HEK293 (cell line): Measurements from ENCODE around the gene DNAJA3.

Source experiments
- CTCF ChIA-PET: fragments of 350-600 bp; formaldehyde crosslinking; extraction: SDS; loops from one replicate; lab custom pipeline; 2021; ENCODE audit warnings: antibody characterized with exemption; lab: Yijun Ruan, JAX
- POLR2A ChIA-PET: fragments of 300-600 bp; formaldehyde crosslinking; extraction: SDS; loops from one replicate; lab custom pipeline; 2020; ENCODE audit warnings: antibody characterized with exemption, inconsistent platforms; lab: Yijun Ruan, JAX
- H3K27ac ChIP-seq: fragments of 200-500 bp; sonication (Bioruptor generic); 2 replicates; pipeline ENCODE4 v1.5.1; 2014; ENCODE audit warnings: low read depth, low read length, control low read depth, inconsistent platforms; ENCODE audit errors: extremely low read depth
- H3K36me3 ChIP-seq, 2 experiments: fragments of 200-500 bp in 1 of 2; sonication (Bioruptor generic) in 1 of 2; 1 replicate in 1 of 2; 2 replicates in 1 of 2; pipeline ENCODE4 v1.5.1; 2014 to 2017; ENCODE audit warnings: inconsistent platforms in 2 of 2, low read length in 2 of 2; ENCODE audit not compliant: control insufficient read depth in 2 of 2, insufficient read depth in 1 of 2
- H3K4me1 ChIP-seq: fragments of 200-500 bp; sonication (Bioruptor generic); 2 replicates; pipeline ENCODE4 v1.5.1; 2014; ENCODE audit warnings: mild to moderate bottlenecking, low read length, inconsistent platforms; ENCODE audit not compliant: control insufficient read depth, insufficient read depth
- H3K4me3 ChIP-seq: 2 replicates; pipeline ENCODE4 v1.5.1; 2011; ENCODE audit warnings: low read depth, mild to moderate bottlenecking, control low read depth, low read length, moderate library complexity
- H3K9me3 ChIP-seq: fragments of 200-500 bp; sonication (Bioruptor generic); 2 replicates; pipeline ENCODE4 v1.5.1; 2014; ENCODE audit warnings: low read depth, low read length, inconsistent platforms; ENCODE audit not compliant: control insufficient read depth, insufficient read depth
- FEZF1 ChIP-seq: fragments of 450-650 bp; formaldehyde crosslinking; IDR thresholded peaks from 2 replicates; pipeline ENCODE4 v1.5.1; 2016; ENCODE audit warnings: missing biosample characterization, missing genetic modification characterization
- GLIS2 ChIP-seq: fragments of 450-650 bp; formaldehyde crosslinking; IDR thresholded peaks from 2 replicates; pipeline ENCODE4 v1.5.1; 2016; ENCODE audit warnings: missing biosample characterization, missing genetic modification characterization
- ZFP69B ChIP-seq: fragments of 450-650 bp; formaldehyde crosslinking; IDR thresholded peaks from 2 replicates; pipeline ENCODE4 v1.5.1; 2016; ENCODE audit warnings: missing biosample characterization, missing genetic modification characterization
- ZNF146 ChIP-seq: fragments of 450-650 bp; formaldehyde crosslinking; IDR thresholded peaks from 2 replicates; pipeline ENCODE4 v1.5.1; 2016; ENCODE audit warnings: missing biosample characterization, missing genetic modification characterization
- ZNF529 ChIP-seq: fragments of 450-650 bp; formaldehyde crosslinking; IDR thresholded peaks from 2 replicates; pipeline ENCODE4 v1.5.1; 2017; ENCODE audit warnings: missing genetic modification characterization, missing biosample characterization; ENCODE audit not compliant: insufficient replicate concordance
- ZNF555 ChIP-seq: fragments of 450-650 bp; formaldehyde crosslinking; conservative IDR thresholded peaks from 2 replicates; pipeline ENCODE4 v1.5.1; 2017; ENCODE audit warnings: missing biosample characterization, mild to moderate bottlenecking, missing genetic modification characterization, inconsistent platforms
- ZNF791 ChIP-seq: fragments of 450-650 bp; formaldehyde crosslinking; IDR thresholded peaks from 2 replicates; pipeline ENCODE4 v1.5.1; 2016; ENCODE audit warnings: missing biosample characterization, missing genetic modification characterization
- TF ChIP-seq, protein P1 (sequence below): fragments of 450-650 bp; IDR thresholded peaks from 2 replicates; pipeline ENCODE4 v1.5.1; 2018; ENCODE audit warnings: missing biosample characterization, mild to moderate bottlenecking, missing genetic modification characterization
- TF ChIP-seq, protein P2 (sequence below): fragments of 450-650 bp; formaldehyde crosslinking; IDR thresholded peaks from 2 replicates; pipeline ENCODE4 v1.5.1; 2016; ENCODE audit warnings: missing biosample characterization, missing genetic modification characterization, borderline replicate concordance
- TF ChIP-seq, protein P3 (sequence below): fragments of 450-650 bp; formaldehyde crosslinking; IDR thresholded peaks from 2 replicates; pipeline ENCODE4 v1.5.1; 2016; ENCODE audit warnings: missing biosample characterization, missing genetic modification characterization
- TF ChIP-seq, protein P4 (sequence below): fragments of 450-650 bp; formaldehyde crosslinking; IDR thresholded peaks from 2 replicates; pipeline ENCODE4 v1.5.1; 2017; ENCODE audit warnings: missing biosample characterization, missing genetic modification characterization
- TF ChIP-seq, protein P5 (sequence below): fragments of 450-650 bp; formaldehyde crosslinking; IDR thresholded peaks from 2 replicates; pipeline ENCODE4 v1.5.1; 2016; ENCODE audit warnings: missing biosample characterization, missing genetic modification characterization

Gene DNAJA3

DNA sequence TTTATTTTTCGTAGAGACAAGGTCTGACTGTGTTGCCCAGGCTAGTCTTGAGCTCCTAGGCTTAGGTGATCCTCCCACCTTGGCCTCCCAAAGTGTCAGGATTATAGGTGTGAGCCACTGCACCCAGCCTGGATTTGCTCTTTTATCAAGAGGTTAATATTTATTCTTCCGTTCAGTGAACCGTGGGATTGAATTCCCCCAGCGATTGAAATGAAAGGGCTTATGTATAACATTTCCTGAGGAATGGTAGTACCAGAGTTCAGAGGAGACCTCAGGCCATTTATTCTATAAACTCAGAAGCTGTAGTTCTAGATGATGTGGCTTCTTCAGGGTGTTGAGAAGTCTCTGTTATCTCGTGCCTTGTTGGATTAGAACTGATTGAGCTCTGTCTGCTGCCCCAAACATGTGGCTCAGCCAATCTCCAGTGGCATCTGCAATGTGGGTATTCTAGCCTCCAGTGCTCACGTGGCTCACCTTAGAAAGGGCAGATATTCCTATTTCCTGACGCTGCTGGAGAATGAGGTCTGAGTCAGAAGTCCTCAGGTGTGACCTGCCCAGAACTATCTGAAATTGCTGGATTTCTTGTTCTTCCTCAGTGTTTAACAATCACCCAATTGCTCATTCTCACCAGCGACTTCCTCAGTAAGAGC is 73.0 kb downstream of the DNAJA3 start:
- ChIA-PET POLR2A (no interaction called here), CTCF (interaction anchor here (0.7 to 1.1 kb wide), 3 partner anchors 11 to 454 kb away, joined by 5 to 8 read pairs (median 5); no protein-coding TSS in a partner anchor)
- no peaks in the 10 kb centered on the region for H3K9me3 ChIP-seq
- H3K36me3 ChIP-seq = no peaks in the 10 kb centered on the region; a peak in 1 of 3 replicates
- 0 out of 2 replicates have a peak, but pooled peaks cover 3% of the 10 kb centered on the region for H3K4me1 ChIP-seq
- TF ChIP-seq, protein P1, sequence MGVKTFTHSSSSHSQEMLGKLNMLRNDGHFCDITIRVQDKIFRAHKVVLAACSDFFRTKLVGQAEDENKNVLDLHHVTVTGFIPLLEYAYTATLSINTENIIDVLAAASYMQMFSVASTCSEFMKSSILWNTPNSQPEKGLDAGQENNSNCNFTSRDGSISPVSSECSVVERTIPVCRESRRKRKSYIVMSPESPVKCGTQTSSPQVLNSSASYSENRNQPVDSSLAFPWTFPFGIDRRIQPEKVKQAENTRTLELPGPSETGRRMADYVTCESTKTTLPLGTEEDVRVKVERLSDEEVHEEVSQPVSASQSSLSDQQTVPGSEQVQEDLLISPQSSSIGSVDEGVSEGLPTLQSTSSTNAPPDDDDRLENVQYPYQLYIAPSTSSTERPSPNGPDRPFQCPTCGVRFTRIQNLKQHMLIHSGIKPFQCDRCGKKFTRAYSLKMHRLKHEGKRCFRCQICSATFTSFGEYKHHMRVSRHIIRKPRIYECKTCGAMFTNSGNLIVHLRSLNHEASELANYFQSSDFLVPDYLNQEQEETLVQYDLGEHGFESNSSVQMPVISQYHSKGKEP (tag by site-specific recombination) = no peak
- no peak for TF ChIP-seq ZNF555 (tag by site-specific recombination)
- TF ChIP-seq ZNF791 (tag by site-specific recombination) = no peak
- TF ChIP-seq, protein P2, sequence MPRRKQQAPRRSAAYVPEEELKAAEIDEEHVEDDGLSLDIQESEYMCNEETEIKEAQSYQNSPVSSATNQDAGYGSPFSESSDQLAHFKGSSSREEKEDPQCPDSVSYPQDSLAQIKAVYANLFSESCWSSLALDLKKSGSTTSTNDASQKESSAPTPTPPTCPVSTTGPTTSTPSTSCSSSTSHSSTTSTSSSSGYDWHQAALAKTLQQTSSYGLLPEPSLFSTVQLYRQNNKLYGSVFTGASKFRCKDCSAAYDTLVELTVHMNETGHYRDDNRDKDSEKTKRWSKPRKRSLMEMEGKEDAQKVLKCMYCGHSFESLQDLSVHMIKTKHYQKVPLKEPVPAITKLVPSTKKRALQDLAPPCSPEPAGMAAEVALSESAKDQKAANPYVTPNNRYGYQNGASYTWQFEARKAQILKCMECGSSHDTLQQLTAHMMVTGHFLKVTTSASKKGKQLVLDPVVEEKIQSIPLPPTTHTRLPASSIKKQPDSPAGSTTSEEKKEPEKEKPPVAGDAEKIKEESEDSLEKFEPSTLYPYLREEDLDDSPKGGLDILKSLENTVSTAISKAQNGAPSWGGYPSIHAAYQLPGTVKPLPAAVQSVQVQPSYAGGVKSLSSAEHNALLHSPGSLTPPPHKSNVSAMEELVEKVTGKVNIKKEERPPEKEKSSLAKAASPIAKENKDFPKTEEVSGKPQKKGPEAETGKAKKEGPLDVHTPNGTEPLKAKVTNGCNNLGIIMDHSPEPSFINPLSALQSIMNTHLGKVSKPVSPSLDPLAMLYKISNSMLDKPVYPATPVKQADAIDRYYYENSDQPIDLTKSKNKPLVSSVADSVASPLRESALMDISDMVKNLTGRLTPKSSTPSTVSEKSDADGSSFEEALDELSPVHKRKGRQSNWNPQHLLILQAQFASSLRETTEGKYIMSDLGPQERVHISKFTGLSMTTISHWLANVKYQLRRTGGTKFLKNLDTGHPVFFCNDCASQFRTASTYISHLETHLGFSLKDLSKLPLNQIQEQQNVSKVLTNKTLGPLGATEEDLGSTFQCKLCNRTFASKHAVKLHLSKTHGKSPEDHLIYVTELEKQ = no peak
- TF ChIP-seq, protein P3, sequence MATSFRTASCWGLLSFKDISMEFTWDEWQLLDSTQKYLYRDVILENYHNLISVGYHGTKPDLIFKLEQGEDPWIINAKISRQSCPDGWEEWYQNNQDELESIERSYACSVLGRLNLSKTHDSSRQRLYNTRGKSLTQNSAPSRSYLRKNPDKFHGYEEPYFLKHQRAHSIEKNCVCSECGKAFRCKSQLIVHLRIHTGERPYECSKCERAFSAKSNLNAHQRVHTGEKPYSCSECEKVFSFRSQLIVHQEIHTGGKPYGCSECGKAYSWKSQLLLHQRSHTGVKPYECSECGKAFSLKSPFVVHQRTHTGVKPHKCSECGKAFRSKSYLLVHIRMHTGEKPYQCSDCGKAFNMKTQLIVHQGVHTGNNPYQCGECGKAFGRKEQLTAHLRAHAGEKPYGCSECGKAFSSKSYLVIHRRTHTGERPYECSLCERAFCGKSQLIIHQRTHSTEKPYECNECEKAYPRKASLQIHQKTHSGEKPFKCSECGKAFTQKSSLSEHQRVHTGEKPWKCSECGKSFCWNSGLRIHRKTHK (tag by site-specific recombination) = no peak
- TF ChIP-seq ZNF529 (tag by site-specific recombination) = no peak
- no peak for TF ChIP-seq GLIS2
- TF ChIP-seq, protein P4, sequence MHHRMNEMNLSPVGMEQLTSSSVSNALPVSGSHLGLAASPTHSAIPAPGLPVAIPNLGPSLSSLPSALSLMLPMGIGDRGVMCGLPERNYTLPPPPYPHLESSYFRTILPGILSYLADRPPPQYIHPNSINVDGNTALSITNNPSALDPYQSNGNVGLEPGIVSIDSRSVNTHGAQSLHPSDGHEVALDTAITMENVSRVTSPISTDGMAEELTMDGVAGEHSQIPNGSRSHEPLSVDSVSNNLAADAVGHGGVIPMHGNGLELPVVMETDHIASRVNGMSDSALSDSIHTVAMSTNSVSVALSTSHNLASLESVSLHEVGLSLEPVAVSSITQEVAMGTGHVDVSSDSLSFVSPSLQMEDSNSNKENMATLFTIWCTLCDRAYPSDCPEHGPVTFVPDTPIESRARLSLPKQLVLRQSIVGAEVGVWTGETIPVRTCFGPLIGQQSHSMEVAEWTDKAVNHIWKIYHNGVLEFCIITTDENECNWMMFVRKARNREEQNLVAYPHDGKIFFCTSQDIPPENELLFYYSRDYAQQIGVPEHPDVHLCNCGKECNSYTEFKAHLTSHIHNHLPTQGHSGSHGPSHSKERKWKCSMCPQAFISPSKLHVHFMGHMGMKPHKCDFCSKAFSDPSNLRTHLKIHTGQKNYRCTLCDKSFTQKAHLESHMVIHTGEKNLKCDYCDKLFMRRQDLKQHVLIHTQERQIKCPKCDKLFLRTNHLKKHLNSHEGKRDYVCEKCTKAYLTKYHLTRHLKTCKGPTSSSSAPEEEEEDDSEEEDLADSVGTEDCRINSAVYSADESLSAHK (tag by site-specific recombination) = no peak
- TF ChIP-seq, protein P5, sequence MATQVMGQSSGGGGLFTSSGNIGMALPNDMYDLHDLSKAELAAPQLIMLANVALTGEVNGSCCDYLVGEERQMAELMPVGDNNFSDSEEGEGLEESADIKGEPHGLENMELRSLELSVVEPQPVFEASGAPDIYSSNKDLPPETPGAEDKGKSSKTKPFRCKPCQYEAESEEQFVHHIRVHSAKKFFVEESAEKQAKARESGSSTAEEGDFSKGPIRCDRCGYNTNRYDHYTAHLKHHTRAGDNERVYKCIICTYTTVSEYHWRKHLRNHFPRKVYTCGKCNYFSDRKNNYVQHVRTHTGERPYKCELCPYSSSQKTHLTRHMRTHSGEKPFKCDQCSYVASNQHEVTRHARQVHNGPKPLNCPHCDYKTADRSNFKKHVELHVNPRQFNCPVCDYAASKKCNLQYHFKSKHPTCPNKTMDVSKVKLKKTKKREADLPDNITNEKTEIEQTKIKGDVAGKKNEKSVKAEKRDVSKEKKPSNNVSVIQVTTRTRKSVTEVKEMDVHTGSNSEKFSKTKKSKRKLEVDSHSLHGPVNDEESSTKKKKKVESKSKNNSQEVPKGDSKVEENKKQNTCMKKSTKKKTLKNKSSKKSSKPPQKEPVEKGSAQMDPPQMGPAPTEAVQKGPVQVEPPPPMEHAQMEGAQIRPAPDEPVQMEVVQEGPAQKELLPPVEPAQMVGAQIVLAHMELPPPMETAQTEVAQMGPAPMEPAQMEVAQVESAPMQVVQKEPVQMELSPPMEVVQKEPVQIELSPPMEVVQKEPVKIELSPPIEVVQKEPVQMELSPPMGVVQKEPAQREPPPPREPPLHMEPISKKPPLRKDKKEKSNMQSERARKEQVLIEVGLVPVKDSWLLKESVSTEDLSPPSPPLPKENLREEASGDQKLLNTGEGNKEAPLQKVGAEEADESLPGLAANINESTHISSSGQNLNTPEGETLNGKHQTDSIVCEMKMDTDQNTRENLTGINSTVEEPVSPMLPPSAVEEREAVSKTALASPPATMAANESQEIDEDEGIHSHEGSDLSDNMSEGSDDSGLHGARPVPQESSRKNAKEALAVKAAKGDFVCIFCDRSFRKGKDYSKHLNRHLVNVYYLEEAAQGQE = no peak
- TF ChIP-seq ZFP69B (tag by site-specific recombination) = no peak
- no peak overlapping the region for H3K27ac ChIP-seq
- no peak overlapping the region for H3K4me3 ChIP-seq

DNA sequence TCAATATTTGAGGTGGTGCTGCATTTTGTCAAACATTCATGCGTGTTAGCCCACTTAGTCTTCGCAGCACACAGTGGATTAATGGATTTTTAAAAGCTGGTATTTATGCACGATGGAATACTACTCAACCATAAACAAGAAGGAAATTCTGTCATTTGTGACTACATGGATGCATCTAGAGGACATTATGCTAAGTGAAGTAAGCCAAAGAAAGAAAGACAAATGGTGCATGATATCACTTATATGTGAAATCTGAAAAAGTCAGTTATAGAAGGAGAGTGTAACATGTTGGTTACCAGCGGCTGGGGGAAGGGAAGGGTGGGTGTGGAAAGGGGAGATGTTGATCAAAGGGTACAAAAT is 73.5 kb downstream of the DNAJA3 start:
- no peak overlapping the region for H3K27ac ChIP-seq
- peak; percentile 91 for TF ChIP-seq ZNF146 (tag by site-specific recombination)
- TF ChIP-seq FEZF1 (tag by site-specific recombination) = no peak
- TF ChIP-seq, all 188 proteins: peak for 1
- no peak overlapping the region for H3K4me3 ChIP-seq
- POLR2A ChIA-PET = no interaction called here
- H3K36me3 ChIP-seq = no peaks in the 10 kb centered on the region; a peak in 1 of 3 replicates
- no peaks in the 10 kb centered on the region for H3K9me3 ChIP-seq
- CTCF ChIA-PET = interaction anchor here (0.7 to 1.6 kb wide), 5 partner anchors 9 to 454 kb away, joined by 3 to 8 read pairs (median 5); partner anchors contain the start of gene MGRN1
- 0 out of 2 replicates have a peak, but pooled peaks cover 3% of the 10 kb centered on the region for H3K4me1 ChIP-seq
